ENCODE measurements around the gene ADGRB3. TPM values are rescaled to one million over a fixed set of nuclear protein-coding genes. Genes with fewer than 3 reads are reported as not detected.

Gene ADGRB3
- total RNA-seq, 2 experiments from 2014 or later: not detected

DNA sequence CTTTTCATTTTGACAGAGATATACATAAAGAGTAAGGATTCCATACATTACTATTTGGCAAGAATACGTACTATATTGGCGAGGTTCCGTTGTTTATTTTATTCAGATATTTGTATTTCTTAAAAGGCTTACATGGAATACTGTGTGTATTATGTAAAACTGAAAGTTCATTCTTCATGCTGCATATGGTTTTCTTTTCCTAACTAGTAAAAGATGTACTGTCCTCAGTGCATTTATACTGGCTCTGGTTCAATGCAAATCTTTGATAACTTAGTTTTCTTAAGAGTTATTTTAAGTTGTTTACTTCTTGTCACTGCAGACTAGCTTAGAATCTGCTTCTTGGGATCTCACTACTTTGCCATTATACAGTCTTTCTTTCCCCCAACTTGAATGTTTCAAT lies 42.0 kb downstream of the ADGRB3 start:
- intact Hi-C loops (cut with micrococcal nuclease; ENCODE audit: unreplicated experiment): no loop called here
- no peaks in the 10 kb centered on the region for H3K9me3 ChIP-seq (ENCODE audit: low read length)
- H3K27ac ChIP-seq (ENCODE audit: low read depth, low read length, poor library complexity, severe bottlenecking): no peak overlapping the region
- no peaks in the 10 kb centered on the region for H4K20me1 ChIP-seq (ENCODE audit: insufficient read depth, low read length)
- no peaks in the 10 kb centered on the region for H3K9me2 ChIP-seq (ENCODE audit: insufficient read depth, low read length)
- CTCF ChIA-PET (ENCODE audit: unreplicated experiment): no interaction called here
- H3K4me2 ChIP-seq (ENCODE audit: low read length): no peak overlapping the region
- no peaks in the 10 kb centered on the region for H3K36me3 ChIP-seq (ENCODE audit: insufficient read depth, low read length)
- no peak overlapping the region for H3K4me3 ChIP-seq (ENCODE audit: low read depth, low read length, poor library complexity, severe bottlenecking)
- POLR2A ChIA-PET: interaction anchor here (1.2 kb wide), 1 partner anchor 9 kb away, joined by 3 read pairs; no protein-coding TSS in a partner anchor
- H3K4me1 ChIP-seq (ENCODE audit: insufficient read depth, low read length, poor library complexity, severe bottlenecking): no peaks in the 10 kb centered on the region
- no peak overlapping the region for H2AFZ ChIP-seq (ENCODE audit: low read length)
- TF ChIP-seq, protein P1, sequence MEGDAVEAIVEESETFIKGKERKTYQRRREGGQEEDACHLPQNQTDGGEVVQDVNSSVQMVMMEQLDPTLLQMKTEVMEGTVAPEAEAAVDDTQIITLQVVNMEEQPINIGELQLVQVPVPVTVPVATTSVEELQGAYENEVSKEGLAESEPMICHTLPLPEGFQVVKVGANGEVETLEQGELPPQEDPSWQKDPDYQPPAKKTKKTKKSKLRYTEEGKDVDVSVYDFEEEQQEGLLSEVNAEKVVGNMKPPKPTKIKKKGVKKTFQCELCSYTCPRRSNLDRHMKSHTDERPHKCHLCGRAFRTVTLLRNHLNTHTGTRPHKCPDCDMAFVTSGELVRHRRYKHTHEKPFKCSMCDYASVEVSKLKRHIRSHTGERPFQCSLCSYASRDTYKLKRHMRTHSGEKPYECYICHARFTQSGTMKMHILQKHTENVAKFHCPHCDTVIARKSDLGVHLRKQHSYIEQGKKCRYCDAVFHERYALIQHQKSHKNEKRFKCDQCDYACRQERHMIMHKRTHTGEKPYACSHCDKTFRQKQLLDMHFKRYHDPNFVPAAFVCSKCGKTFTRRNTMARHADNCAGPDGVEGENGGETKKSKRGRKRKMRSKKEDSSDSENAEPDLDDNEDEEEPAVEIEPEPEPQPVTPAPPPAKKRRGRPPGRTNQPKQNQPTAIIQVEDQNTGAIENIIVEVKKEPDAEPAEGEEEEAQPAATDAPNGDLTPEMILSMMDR (conservative IDR thresholded peaks at IDR 0.05; ENCODE audit: low read length): no peak
- no peak for TF ChIP-seq EZH2phosphoT487 (IDR thresholded peaks at IDR 0.05; ENCODE audit: borderline replicate concordance, low read depth, low read length)
- no peaks in the 10 kb centered on the region for H3K79me2 ChIP-seq (ENCODE audit: insufficient read depth, low read depth, low read length)
- BruUV-seq (replicated peaks): no TSS peak
- no peak for DNase-seq (ENCODE audit: low spot score)

- no TSS peak for BruUV-seq (replicated peaks)
- no peaks in the 10 kb centered on the region for H3K36me3 ChIP-seq (ENCODE audit: insufficient read depth, low read length)
- H3K9me3 ChIP-seq (ENCODE audit: low read length): no peaks in the 10 kb centered on the region
- TF ChIP-seq, protein P1 (conservative IDR thresholded peaks at IDR 0.05; ENCODE audit: low read length): no peak
- TF ChIP-seq EZH2phosphoT487 (IDR thresholded peaks at IDR 0.05; ENCODE audit: borderline replicate concordance, low read depth, low read length): no peak
- no peak overlapping the region for H3K27ac ChIP-seq (ENCODE audit: low read depth, low read length, poor library complexity, severe bottlenecking)
- H3K4me2 ChIP-seq (ENCODE audit: low read length): no peak overlapping the region
- no peak overlapping the region for H3K4me3 ChIP-seq (ENCODE audit: low read depth, low read length, poor library complexity, severe bottlenecking)
- H3K4me1 ChIP-seq (ENCODE audit: insufficient read depth, low read length, poor library complexity, severe bottlenecking): no peaks in the 10 kb centered on the region
- no peaks in the 10 kb centered on the region for H4K20me1 ChIP-seq (ENCODE audit: insufficient read depth, low read length)
- no peak for DNase-seq (ENCODE audit: low spot score)
- ChIA-PET CTCF (ENCODE audit: unreplicated experiment) (no interaction called here), POLR2A (no interaction called here)
- no peaks in the 10 kb centered on the region for H3K79me2 ChIP-seq (ENCODE audit: insufficient read depth, low read depth, low read length)
- intact Hi-C loops (cut with micrococcal nuclease; ENCODE audit: unreplicated experiment): no loop called here
- no peaks in the 10 kb centered on the region for H3K9me2 ChIP-seq (ENCODE audit: insufficient read depth, low read length)
- no peak overlapping the region for H2AFZ ChIP-seq (ENCODE audit: low read length)
These were observed 44.3 kb downstream of the ADGRB3 start for GRCh38 chr6:68679399-68679798.

GRCh38 chr6:68680264-68680663 lies 45.2 kb downstream of the ADGRB3 start:
- Histone ChIP-seq H3K9me3 (ENCODE audit: low read length) (no peaks in the 10 kb centered on the region), H3K4me3 (ENCODE audit: low read depth, low read length, poor library complexity, severe bottlenecking) (no peak overlapping the region), H3K9me2 (ENCODE audit: insufficient read depth, low read length) (no peaks in the 10 kb centered on the region), H3K4me2 (ENCODE audit: low read length) (no peak overlapping the region), H3K79me2 (ENCODE audit: insufficient read depth, low read depth, low read length) (no peaks in the 10 kb centered on the region), H2AFZ (ENCODE audit: low read length) (no peak overlapping the region), H3K4me1 (ENCODE audit: insufficient read depth, low read length, poor library complexity, severe bottlenecking) (no peaks in the 10 kb centered on the region), H3K36me3 (ENCODE audit: insufficient read depth, low read length) (no peaks in the 10 kb centered on the region), H4K20me1 (ENCODE audit: insufficient read depth, low read length) (no peaks in the 10 kb centered on the region), H3K27ac (ENCODE audit: low read depth, low read length, poor library complexity, severe bottlenecking) (no peak overlapping the region)
- no peak for DNase-seq (ENCODE audit: low spot score)
- POLR2A ChIA-PET: interaction anchor here (0.5 kb wide), 1 partner anchor 1344 kb away, joined by 7 read pairs; no protein-coding TSS in a partner anchor
- TF ChIP-seq EZH2phosphoT487 (IDR thresholded peaks at IDR 0.05; ENCODE audit: borderline replicate concordance, low read depth, low read length): no peak
- BruUV-seq (replicated peaks): no TSS peak
- CTCF ChIA-PET (ENCODE audit: unreplicated experiment): no interaction called here
- intact Hi-C loops (cut with micrococcal nuclease; ENCODE audit: unreplicated experiment): no loop called here

Data from OCI-LY7 (cell line).